ENCODE results near the gene GDAP2.
"Not testable (repeated sequence)": the region's sequence is repeated elsewhere in the genome, so short reads cannot be mapped to it uniquely, and the experiment has no call there.

GDAP2 gene, protein sequence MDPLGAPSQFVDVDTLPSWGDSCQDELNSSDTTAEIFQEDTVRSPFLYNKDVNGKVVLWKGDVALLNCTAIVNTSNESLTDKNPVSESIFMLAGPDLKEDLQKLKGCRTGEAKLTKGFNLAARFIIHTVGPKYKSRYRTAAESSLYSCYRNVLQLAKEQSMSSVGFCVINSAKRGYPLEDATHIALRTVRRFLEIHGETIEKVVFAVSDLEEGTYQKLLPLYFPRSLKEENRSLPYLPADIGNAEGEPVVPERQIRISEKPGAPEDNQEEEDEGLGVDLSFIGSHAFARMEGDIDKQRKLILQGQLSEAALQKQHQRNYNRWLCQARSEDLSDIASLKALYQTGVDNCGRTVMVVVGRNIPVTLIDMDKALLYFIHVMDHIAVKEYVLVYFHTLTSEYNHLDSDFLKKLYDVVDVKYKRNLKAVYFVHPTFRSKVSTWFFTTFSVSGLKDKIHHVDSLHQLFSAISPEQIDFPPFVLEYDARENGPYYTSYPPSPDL

GRCh38 chr1:117929343-117930172, at the start of gene GDAP2, which contains the start of gene WDR3:
Gene GDAP2, minus strand, starts transcription at chr1:117929621. Its CDS starts 9,264 bp downstream, at chr1:117920357.
Gene WDR3, plus strand, starts transcription at chr1:117929739. Its CDS starts 3,581 bp downstream, at chr1:117933320.
- DNase-seq, result peak; percentile 98

GRCh38 chr1:117976381-117976780, 47.0 kb upstream of the GDAP2 start:
- no peak for DNase-seq

- no peak for DNase-seq
Measured at GRCh38 chr1:117971777-117972176, 42.4 kb upstream of the GDAP2 start.

- no peak for DNase-seq
Measured at GRCh38 chr1:117970252-117970651, 40.8 kb upstream of the GDAP2 start.

DNA sequence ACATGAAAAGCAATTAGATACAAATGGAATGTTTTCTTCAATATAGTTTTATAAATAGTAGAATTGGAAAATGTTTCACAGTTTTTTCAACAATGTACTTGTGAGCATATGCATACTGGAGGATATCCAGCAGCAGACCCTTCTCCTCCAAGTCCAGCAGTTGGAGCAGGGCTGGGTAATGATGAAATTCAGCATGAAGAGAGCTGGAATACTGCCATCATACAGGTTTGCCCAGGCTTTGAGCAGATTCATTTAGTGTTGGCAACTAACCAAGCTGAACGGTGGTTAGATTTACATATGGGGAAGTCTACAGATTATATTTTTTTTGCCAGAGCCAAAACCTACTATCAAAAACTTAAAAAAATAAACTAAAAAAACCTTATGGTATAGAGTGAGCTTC, 38.5 kb upstream of the GDAP2 start:
- no peak for DNase-seq

DNA sequence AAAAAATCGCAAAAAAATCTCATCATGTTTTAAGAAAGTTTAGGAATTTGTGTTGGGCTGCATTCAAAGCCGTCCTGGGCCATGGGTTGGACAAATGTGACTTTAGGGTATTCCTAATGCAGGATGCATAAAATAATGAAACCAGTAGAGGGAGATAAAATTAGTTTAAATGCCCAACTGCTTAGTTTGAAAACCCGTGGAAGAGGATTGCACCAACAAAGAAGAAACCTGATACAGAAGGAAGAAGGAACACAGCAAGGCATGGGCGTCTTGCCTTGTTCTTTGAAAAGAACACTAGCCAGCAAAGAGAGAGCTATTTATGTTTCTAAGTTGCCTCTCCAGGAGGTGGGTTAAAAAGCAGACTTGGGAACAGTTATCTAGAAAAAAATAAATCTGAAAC, 38.1 kb upstream of the GDAP2 start:
- no peak for DNase-seq

DNA sequence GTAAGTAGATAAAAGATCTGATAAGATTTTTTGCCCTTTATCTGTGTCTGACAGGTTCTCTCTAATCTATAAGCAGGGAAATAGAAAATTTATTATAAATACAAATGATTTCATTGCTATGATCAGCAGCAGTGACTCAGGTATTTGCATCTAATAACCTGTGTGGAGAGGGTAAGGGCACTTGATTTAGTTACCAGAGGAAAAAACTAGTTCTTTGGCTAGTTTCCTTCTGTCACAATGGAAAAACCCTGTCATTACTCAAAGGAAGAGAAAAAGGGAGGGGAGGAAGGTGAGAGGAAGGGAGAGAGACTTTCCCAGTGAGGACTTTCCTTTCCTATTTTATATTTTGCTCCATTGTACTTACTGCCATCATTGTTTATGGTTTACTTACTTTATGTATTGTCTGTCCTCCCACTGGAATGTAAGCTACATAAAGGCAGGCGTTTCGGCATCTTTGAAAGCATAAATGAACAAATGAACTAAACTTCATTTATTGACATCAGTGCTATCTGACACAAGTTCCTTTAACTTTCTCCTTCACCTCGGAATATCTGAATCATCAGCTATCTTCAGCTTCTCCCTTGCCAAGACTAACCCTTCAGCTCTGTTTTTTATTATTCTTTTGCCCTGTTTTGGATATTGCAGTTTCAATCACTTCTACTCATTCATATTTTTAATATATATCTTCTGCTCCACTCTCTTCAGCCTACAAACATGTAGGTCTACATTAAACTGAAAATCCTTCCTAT, 35.0 kb upstream of the GDAP2 start:
- DNase-seq, result no peak

DNA sequence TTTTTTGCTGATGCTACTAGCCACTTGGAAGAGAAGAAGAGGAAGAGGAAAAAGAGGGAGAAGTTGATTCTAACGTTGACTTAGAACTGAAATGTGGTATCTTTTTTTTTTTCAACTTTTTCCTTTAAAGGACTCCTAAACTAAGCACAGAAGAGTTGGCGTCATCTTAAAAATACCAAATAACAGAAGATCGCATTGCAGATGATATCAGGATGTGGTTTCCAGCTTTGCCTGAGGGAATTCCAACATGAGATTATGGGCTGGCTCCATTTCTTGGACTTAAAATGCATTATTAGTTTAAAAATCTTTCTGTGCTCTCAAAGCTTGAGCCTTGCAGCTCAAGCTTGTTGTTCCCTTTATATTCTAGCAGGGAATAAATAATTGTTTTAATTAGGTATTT, 29.9 kb upstream of the GDAP2 start:
- no peak for DNase-seq

DNA sequence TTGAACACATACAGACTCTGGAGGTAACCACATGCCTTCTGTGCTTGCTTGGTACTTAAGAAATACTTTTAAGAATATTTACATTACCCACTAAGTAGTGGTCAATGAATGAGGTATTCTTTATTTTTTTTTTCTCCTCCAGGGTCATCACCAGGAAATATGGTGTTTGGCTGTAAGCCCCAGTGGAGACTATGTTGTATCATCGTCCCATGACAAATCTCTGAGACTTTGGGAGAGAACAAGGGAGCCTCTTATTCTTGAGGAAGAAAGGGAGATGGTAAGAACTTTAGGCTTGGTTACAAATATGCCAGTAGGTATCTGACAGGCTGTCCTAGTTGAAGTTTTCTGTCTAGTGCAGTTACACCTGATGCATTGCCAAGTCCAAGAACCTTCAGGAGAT, 23.0 kb upstream of the GDAP2 start:
- no peak for DNase-seq

- no peak for DNase-seq
Measured at GRCh38 chr1:117942293-117942692, 12.9 kb upstream of the GDAP2 start.

GRCh38 chr1:117933769-117934168, 4.3 kb upstream of the GDAP2 start:
- no peak for DNase-seq

DNA sequence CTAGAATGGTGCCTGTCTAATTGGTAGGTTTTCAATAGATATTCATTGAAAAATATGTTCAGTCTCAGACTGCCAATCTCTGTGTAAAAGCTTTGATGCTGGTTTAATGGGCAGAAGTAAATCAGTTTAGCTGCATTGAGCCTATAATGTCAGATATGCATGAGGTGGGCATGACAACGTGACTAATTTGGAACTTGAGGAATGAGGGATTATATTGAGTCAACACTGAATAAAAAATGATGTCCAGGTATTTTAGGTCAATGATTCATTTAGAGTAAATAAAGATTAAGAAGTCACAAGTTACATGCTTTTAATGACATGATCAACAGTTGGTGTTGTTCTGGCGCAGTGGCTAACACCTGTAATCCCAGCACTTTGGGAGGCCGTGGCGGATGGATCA, 3.2 kb upstream of the GDAP2 start:
- DNase-seq, result no peak

DNA sequence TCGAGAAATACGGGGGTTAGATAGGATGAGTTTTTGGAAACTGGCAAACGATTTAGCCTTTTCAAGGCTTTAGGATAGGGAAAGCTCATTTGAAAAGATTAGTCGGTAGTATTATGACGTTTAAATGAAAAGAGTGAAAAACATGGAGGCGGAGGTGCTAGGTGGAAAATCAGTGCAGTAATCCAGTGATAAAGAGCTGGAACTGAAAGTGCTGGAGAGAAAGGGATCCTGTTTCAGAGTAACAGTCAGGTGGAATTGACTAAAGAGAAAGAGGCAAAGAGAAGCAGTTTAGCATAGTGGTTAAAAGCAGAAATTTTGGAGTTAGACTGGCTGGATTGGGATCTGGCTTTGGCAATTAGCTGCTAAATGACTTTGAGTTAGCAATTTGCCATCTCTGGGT, 1.1 kb upstream of the GDAP2 start:
- no peak for DNase-seq

- DNase-seq, result no peak
Measured at GRCh38 chr1:117930173-117930447, 689 bp upstream of the GDAP2 start.

GRCh38 chr1:117928881-117929342, 509 bp downstream of the GDAP2 start:
- DNase-seq, result peak; percentile 67

DNA sequence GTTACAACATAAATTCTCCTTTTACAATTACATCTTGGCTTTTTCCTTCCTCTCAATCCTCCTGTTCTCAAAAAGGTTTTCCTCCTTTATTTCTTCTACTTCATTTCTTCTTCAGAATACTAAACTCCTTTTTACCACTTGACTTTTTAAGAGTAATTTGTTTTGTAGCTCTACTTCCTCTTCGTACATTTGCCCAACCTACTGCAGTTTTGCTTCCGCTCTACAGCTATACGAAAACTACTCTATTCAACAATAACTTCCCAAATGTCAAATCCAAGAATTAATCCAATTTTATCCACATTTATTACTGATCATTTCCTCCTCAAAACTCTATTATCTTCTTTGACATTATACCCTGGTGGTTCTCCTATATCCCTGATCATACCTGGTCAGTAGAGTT, 3.4 kb downstream of the GDAP2 start:
- DNase-seq, result no peak

- not testable (repeated sequence) for DNase-seq
Measured at GRCh38 chr1:117922717-117923116, 6.7 kb downstream of the GDAP2 start.

- DNase-seq, result no peak
Measured at GRCh38 chr1:117921991-117922390, 7.4 kb downstream of the GDAP2 start.

- no peak for DNase-seq
Measured at GRCh38 chr1:117919376-117919775, 10.0 kb downstream of the GDAP2 start.

GRCh38 chr1:117911051-117911450, 18.4 kb downstream of the GDAP2 start:
- no peak for DNase-seq

- DNase-seq, result no peak
Measured at GRCh38 chr1:117905019-117905418, 24.4 kb downstream of the GDAP2 start.

DNA sequence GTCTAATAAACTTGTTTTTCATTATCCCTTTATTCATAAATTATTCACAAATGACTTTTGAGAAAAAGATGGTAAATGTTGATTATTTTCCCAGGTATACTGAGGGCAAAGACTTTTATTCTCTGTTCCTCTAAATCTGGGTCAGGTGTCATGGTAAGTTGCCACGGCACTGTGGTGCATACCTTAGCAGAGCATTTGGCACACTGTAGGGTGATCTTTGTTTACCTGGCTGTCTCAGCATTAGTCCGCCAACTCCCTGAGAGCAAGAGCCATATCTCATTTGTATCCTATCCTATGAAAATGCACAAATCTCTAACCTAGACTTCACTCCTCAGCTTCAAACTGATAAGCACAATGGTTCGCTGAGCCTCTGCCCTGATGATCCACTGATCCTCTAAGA, 24.9 kb downstream of the GDAP2 start:
- DNase-seq, result no peak

- no peak for DNase-seq
Measured at GRCh38 chr1:117902944-117903343, 26.5 kb downstream of the GDAP2 start.

Data from NCI-H146 (cell line).